HG02763 (cell line): ENCODE data around the gene C7orf25.
A peak's percentile ranks its signal among the peaks of the same experiment; 100 is the strongest.

Source experiments
- ATAC-seq: cut with Tn5 transposase; IDR thresholded peaks from one replicate; pipeline ENCODE4 v1.9.1; 2021; ENCODE audit warnings: mild to moderate bottlenecking, moderate library complexity; ENCODE audit not compliant: unreplicated experiment

C7orf25 gene

DNA sequence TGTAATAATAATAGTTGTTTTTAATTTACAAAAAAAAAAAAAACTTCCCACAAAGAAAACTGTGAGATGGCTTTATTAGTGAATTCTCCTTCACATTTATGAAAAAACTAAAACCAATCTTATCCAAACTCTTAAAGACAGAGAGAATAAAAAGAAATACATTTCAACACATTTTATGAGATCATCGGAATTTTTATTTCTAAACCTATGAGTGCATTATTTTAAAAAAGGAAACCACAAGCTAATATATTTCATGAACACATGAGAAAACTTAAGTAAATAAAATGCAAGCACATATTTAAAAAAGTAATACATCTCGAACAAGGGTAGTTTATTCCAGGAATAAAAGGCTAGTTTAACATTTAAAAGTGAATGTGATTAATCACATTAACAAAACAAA is 31.5 kb downstream of the C7orf25 start:
- ATAC-seq: no peak

DNA sequence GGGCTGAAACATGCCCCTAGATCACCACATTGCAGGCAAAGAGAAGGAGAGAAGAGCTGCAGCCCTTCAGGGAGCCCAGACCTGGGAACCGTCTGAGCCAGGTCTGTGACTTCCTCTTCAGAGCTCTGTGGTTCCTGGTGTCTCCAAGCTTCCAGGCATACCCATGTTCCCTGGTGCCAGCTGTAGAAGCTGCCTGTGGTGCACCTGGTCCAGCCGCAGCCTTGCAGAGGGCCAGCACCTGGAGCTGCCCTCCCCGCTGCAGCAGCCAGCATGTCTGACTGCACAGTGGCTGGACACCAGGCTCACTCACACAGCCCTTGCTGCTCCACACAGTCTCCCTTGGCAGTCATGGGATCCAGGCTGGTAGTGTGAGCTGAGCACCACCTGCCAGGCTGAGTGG is 33.6 kb downstream of the C7orf25 start:
- ATAC-seq: no peak

DNA sequence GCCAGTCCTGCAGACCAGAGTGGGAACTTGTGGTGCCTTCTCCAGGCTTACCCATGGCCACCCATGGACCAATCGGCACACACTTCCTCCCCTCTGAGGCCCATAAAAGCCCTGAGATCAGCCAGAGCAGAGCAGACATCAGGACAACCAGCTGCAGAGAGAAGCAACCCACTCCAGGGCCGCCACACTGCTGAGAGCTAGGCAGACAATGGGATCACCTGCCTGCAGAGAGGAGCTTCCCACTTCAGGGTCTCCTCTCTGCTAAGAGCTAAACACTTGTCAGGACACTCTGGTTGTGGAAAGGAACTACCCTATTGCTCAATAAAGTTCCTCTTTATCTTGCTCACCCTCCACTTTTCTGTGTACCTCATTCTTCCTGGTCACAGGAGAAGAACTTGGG is 34.0 kb downstream of the C7orf25 start:
- ATAC-seq: no peak

DNA sequence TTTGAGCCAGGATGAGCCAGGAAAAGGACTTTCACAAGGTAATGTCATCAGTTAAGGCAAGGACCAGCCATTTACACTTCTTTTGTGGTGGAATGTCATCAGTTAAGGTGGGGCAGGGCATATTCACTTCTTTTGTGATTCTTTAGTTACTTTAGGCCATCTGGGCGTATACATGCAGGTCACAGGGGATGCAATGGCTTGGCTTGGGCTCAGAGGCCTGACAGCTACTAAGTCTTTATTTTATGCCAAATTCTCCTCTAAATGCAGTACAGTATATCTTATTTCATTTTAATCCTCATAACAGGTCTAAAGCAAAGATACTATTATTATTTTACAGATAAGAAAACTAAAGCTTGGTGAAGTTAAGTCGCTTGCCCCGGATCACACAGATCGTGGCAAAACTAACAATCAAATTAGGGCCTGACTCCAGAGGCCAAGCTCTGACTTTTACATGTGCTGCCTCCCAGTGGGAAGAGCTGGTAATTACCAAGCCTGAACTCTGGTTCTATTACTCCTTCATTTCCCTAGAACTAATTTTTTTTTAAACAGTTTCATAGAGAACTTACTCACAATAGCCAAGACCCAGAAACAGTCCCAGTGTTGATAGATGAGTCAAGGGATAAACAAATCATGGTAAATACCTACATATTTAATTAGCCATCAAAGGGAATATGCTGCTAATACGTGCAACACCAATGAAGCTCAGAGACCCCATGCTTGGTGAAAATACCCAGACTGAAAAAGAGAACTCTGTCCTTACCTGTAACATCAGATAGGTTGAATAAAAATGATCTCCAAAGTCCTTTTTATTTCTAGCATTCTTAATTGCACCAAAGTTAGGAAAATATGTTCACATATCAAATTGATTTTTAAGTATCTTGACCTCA is 35.4 kb downstream of the C7orf25 start:
- peak; percentile 85 for ATAC-seq

DNA sequence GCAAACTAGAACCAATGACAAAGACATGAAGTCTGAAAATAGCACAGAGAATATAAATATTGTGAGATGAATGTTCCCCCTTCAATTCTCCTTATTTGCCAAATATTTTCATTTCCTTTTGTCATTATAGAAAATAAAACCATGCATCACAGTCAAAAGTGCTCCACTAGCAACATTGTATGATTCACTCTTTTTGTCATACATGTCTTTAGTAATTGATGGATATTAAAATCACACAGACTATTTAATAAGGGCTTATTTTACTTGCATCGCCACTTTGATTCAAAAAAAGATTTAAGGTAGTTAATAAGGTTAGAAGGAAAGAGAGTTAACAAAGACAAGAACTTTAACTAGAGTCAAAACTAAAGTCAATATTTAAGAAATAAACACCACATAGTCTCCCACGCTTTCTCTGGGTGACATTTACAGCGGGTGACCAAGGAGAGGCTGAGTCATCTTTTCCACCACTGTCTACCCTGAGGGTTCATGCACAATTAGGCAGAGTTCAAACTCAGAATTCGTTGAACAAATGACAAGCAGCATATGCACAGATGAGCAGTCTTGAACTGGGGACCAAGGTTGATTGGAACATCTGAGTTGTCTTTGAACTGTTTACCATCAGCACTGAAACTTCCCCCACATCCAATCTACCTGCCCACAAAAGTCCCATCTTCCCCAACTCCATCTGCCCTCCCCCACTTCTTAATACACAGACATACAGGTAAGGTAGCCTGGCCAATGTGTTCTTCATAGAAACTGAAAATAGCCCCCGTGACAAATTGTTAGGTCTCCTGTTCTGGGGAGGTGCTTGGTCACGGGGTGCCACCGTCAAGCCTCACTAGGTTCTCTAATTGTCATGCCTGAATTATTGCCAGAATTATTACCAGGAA is 42.5 kb downstream of the C7orf25 start:
- peak; percentile 99 for ATAC-seq

DNA sequence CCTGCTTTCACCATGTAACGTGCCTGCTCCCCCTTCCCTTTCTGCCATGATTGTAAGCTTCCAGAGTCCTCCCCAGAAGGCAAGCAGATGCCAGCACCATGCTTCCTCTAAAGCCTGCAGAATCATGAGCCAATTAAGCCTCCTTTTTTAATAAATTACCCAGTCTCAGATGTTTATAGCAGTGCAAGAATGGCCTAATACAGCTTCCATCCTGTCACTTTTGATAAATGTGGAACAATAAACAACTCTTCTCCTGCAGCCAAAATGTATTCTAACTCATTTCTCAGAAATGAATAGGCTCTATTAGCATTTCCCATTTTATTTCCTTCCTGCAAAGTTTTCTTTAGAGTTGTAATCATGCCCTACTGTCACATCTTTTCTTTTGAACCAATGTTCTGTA is 43.4 kb downstream of the C7orf25 start:
- no peak for ATAC-seq
